Pancreas (tissue), 10 donors: ENCODE measurements around the gene INPP5J. TPM values are rescaled to one million over a fixed set of nuclear protein-coding genes. Genes with fewer than 3 reads are reported as not detected.

Experiments
- ATAC-seq, 4 donors: fragments of 200-7000 bp; cut with Tn5 transposase; one replicate each; pipeline versions ENCODE4 v1.8.0 to v1.9.1; 2020; ENCODE audit warnings: mild to moderate bottlenecking in 4 of 4, moderate library complexity in 4 of 4
- DNase-seq, 6 donors: peaks; one replicate each; pipeline ENCODE4 v3.0.0-alpha.2; 2020
- FAIRE-seq: peaks from 2 replicates; lab custom pipeline; 2012; peaks lifted over from hg19 to GRCh38; lab: Jason Lieb, UNC
- H3K27ac ChIP-seq, 4 donors: fragments of 200-600 bp; sonication (generic); 1 replicate in 3 of 4; 2 replicates in 1 of 4; pipeline versions ENCODE4 v1.5.0 to v1.8.0; 2020
- H3K27me3 ChIP-seq, 4 donors: fragments of 200-600 bp; one replicate each; pipeline ENCODE4 v1.8.0; 2021
- H3K36me3 ChIP-seq, 3 donors: fragments of 200-600 bp; sonication (generic) in 1 of 3; one replicate each; pipeline versions ENCODE4 v1.5.0 to v1.8.0; 2020 to 2021
- H3K4me1 ChIP-seq, 3 donors: fragments of 200-600 bp; one replicate each; pipeline ENCODE4 v1.8.0; 2021
- H3K4me3 ChIP-seq, 4 donors: fragments of 200-600 bp; sonication (generic) in 2 of 4; one replicate each; pipeline versions ENCODE4 v1.5.0 to v1.8.0; 2020 to 2021
- H3K9me3 ChIP-seq, 4 donors: fragments of 200-600 bp; one replicate each; pipeline ENCODE4 v1.8.0; 2021
- WGBS, 2 donors: extraction: QIAGEN DNeasy Blood & Tissue Kit; methylation state at CpG; one replicate each; pipeline ENCODE4 v1.1.7; 2013; 5-methylcytosine and 5-hydroxymethylcytosine counted together
- intact Hi-C, 3 donors: fragments of 100-400 bp; cut with DNase I; formaldehyde crosslinking; loops; one replicate each; pipeline versions ENCODE4 v1.11.1 to v1.14.2; 2022
- polyA plus RNA-seq, 2 donors: library from polyadenylated mRNA; stranded (reverse); fragments of 200-250 nt; gene quantifications; one replicate each; pipeline ENCODE4 v1.2.3, GENCODE V29; 2013
- total RNA-seq, 6 donors: library from RNA; stranded (reverse); fragmentation: NEBNext Ultra II Directional in 4 of 6; extraction: Animal tissue kit (Norgen Biotek cat#: 25700) in 4 of 6; gene quantifications; one replicate each; pipeline versions ENCODE4 v1.2.1 to v1.2.4, GENCODE V29; 2021 to 2023
- TF ChIP-seq, protein P1 (sequence below), 4 donors: fragments of 200-600 bp; sonication (generic) in 3 of 4; IDR thresholded peaks; one replicate each; pipeline versions ENCODE4 v1.5.0 to v1.8.0; 2021; ENCODE audit warnings: antibody characterized with exemption in 4 of 4
- donor health status: healthy with polysubstance abuse.
- donor health status: DM: no; HTN: no; CAD: no; lungs with moderate emphysema.
- donor health status: DM: no; HTN: no; CAD: no.
- donor health status: control.
- donor health status: control.
- donor health status: Bipolar disorder and iron deficiency.
- donor health status: DM: yes; HTN: yes; CAD: no.
- donor health status: DM: no; HTN: no; CAD: no.
- donor health status: DM: no; HTN: no; CAD: no.
- donor health status: DM: yes; HTN: yes; CAD: no.

Gene INPP5J
- total and polyA plus RNA-seq, 8 donors = 4.5 to 25.0 (median 10.3) TPM

DNA sequence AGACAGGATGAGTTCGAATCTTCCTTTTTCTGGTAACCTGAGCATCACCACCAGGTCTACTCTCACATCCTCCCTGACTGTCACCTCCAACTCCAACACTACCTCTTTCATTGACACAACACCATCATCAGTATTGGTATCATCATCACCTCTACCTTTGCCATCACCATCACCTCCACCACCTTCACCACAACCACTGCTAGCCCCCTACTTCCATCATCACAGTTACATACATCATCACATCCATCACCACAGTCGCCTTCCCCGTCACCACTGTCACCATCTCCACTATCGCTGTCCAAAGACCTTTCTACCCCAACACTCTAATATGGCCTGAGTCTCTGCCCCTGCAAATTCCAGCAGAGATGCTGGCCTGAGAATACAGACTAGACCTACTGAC, 1.4 kb upstream of the INPP5J start:
- no peaks in the 10 kb centered on the region for H3K9me3 ChIP-seq
- 95 to 97% methylated on average over 4 of the region's 4 CpGs for WGBS, 2 donors
- FAIRE-seq (no peak), ATAC-seq (no peak), DNase-seq (no peak)
- H3K4me3 ChIP-seq = no peak overlapping the region
- intact Hi-C loops = no loop called here
- no peak overlapping the region for H3K27ac ChIP-seq
- H3K4me1 ChIP-seq = peaks cover 0 to 6% (median 4%) of the 10 kb centered on the region in 3 donors
- TF ChIP-seq, protein P1, sequence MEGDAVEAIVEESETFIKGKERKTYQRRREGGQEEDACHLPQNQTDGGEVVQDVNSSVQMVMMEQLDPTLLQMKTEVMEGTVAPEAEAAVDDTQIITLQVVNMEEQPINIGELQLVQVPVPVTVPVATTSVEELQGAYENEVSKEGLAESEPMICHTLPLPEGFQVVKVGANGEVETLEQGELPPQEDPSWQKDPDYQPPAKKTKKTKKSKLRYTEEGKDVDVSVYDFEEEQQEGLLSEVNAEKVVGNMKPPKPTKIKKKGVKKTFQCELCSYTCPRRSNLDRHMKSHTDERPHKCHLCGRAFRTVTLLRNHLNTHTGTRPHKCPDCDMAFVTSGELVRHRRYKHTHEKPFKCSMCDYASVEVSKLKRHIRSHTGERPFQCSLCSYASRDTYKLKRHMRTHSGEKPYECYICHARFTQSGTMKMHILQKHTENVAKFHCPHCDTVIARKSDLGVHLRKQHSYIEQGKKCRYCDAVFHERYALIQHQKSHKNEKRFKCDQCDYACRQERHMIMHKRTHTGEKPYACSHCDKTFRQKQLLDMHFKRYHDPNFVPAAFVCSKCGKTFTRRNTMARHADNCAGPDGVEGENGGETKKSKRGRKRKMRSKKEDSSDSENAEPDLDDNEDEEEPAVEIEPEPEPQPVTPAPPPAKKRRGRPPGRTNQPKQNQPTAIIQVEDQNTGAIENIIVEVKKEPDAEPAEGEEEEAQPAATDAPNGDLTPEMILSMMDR (IDR thresholded peaks at IDR 0.05) = no peak
- no peaks in the 10 kb centered on the region for H3K36me3 ChIP-seq
- H3K27me3 ChIP-seq = no peaks in the 10 kb centered on the region

DNA sequence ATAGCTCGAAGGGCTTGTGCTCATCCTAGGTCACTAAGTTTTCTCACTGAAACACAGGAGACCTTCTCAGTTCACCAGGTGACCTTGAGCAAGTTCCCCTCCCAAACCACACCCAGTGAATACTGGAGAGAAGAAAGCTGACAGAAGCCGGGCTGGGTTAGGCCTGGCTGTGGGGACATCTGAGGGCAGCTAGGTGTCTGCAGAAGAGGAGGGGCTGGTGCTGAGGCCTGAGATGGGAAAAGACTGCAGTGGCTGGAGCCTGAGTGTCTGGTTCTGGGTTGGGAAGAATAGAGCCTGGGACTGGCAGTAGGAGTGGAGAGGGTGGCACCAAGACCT, 602 bp upstream of the INPP5J start:
- no peak overlapping the region for H3K4me3 ChIP-seq
- DNase-seq = no peak
- no peak for FAIRE-seq
- no peaks in the 10 kb centered on the region for H3K36me3 ChIP-seq
- intact Hi-C loops = no loop called here
- H3K9me3 ChIP-seq = no peaks in the 10 kb centered on the region
- ATAC-seq = peak; percentile 19 to 47 (median 39)
- 55 to 62% methylated on average over 2 of the region's 2 CpGs for whole genome bisulfite sequencing, 2 donors
- H3K4me1 ChIP-seq = peaks cover 0 to 6% (median 4%) of the 10 kb centered on the region in 3 donors
- peak overlapping the region in 2 of 4 donors; percentile 49 to 50 for H3K27ac ChIP-seq
- H3K27me3 ChIP-seq = no peaks in the 10 kb centered on the region
- TF ChIP-seq, protein P1 (IDR thresholded peaks at IDR 0.05) = no peak

DNA sequence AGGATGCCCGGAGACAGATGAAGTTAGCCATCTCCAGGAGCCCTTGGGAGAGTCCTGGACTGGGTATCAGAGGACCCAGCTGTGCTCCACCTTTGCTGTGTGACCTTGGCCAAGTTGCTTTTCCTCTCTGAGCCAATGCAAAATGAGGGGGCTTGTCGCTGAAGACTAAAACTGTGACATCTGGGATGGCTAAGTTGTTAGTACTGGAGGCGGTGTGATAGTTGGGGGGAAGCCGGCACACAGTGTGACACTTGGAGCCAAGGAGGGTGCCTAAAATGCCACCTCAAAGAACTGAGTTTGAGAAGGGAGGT, 481 bp downstream of the INPP5J start:
- no peaks in the 10 kb centered on the region for H3K36me3 ChIP-seq
- H3K27ac ChIP-seq = no peak overlapping the region
- intact Hi-C loops = no loop called here
- H3K27me3 ChIP-seq = no peaks in the 10 kb centered on the region
- 34 to 45% methylated on average over 4 of the region's 4 CpGs for WGBS, 2 donors
- TF ChIP-seq, protein P1 (IDR thresholded peaks at IDR 0.05) = no peak
- H3K9me3 ChIP-seq = no peaks in the 10 kb centered on the region
- ATAC-seq (peak; percentile 30 to 53 (median 41)), DNase-seq (no peak), FAIRE-seq (no peak)
- H3K4me3 ChIP-seq = peak overlapping the region; percentile 34 to 65 (median 57)
- H3K4me1 ChIP-seq = peaks cover 0 to 6% (median 4%) of the 10 kb centered on the region in 3 donors

DNA sequence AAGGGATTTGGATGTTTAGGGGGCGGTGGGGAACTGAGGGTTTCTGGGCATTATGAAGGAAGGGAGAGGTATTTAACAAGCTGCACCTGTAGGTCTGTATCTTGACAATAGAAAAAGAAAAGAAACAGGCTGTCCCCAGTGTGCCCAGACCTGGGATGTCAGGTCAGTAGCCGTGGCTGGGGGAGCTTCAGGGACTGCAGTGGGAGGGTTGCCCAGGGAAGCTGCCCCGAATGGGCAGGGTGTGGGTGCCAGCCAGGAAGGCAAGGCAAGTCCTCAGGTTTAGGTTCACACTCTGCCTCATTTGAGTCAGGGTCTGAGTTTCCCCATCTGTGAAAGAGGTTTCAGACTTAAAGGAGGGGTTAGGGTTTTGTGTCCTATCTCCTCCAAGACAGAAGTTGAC, 1.5 kb downstream of the INPP5J start:
- intact Hi-C loops = no loop called here
- TF ChIP-seq, protein P1 (IDR thresholded peaks at IDR 0.05) = no peak
- no peak for ATAC-seq
- Histone ChIP-seq H3K36me3 (no peaks in the 10 kb centered on the region), H3K4me3 (no peak overlapping the region), H3K4me1 (peaks cover 0 to 6% (median 4%) of the 10 kb centered on the region in 3 donors), H3K9me3 (no peaks in the 10 kb centered on the region), H3K27ac (no peak overlapping the region), H3K27me3 (no peaks in the 10 kb centered on the region)
- WGBS, 2 donors = 67 to 76% methylated on average over 3 of the region's 3 CpGs
- DNase-seq = no peak
- no peak for FAIRE-seq

DNA sequence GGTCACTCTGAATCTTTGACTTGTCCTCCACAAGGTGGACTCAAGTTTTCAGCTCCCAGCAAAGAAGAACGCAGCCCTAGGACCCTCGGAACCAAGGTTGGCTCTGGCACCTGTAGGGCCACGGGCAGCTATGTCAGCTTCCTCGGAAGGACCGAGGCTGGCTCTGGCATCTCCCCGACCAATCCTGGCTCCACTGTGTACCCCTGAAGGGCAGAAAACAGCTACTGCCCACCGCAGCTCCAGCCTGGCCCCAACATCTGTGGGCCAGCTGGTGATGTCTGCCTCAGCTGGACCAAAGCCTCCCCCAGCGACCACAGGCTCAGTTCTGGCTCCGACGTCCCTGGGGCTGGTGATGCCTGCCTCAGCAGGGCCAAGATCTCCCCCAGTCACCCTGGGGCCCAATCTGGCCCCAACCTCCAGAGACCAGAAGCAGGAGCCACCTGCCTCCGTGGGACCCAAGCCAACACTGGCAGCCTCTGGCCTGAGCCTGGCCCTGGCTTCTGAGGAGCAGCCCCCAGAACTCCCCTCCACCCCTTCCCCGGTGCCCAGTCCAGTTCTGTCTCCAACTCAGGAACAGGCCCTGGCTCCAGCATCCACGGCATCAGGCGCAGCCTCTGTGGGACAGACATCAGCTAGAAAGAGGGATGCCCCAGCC, 2.2 kb downstream of the INPP5J start:
- Histone ChIP-seq H3K4me1 (peaks cover 0 to 6% (median 4%) of the 10 kb centered on the region in 3 donors), H3K36me3 (no peaks in the 10 kb centered on the region), H3K27ac (no peak overlapping the region), H3K4me3 (no peak overlapping the region), H3K9me3 (no peaks in the 10 kb centered on the region), H3K27me3 (no peaks in the 10 kb centered on the region)
- no peak for ATAC-seq
- TF ChIP-seq, protein P1 (IDR thresholded peaks at IDR 0.05) = no peak
- intact Hi-C loops = no loop called here
- WGBS, 2 donors = 79 to 86% methylated on average over 14 of the region's 14 CpGs
- no peak for FAIRE-seq
- peak in 1 of 6 donors; percentile 47 for DNase-seq
